Endothelial cell (in vitro differentiated cells): ENCODE results near the gene NLRC5. TPM values are rescaled to one million over a fixed set of nuclear protein-coding genes. Genes with fewer than 3 reads are reported as not detected.

Source experiments
- DNase-seq: peaks from one replicate; pipeline ENCODE4 v3.0.0; 2021; ENCODE audit warnings: low spot score
- H3K27ac Mint-ChIP-seq: one replicate; pipeline ENCODE4 v1.8.0; 2021; ENCODE audit warnings: mixed read lengths, inconsistent platforms; ENCODE audit not compliant: unreplicated experiment
- H3K27me3 Mint-ChIP-seq: one replicate; pipeline ENCODE4 v1.8.0; 2021; ENCODE audit warnings: mild to moderate bottlenecking, moderate library complexity, mixed read lengths, inconsistent platforms; ENCODE audit not compliant: unreplicated experiment
- H3K36me3 Mint-ChIP-seq: one replicate; pipeline ENCODE4 v1.8.0; 2021; ENCODE audit warnings: mild to moderate bottlenecking, low read depth, mixed read lengths, inconsistent platforms; ENCODE audit not compliant: unreplicated experiment
- H3K4me1 Mint-ChIP-seq: one replicate; pipeline ENCODE4 v1.8.0; 2021; ENCODE audit warnings: mild to moderate bottlenecking, mixed read lengths, inconsistent platforms; ENCODE audit not compliant: unreplicated experiment
- H3K4me3 Mint-ChIP-seq: one replicate; pipeline ENCODE4 v1.8.0; 2021; ENCODE audit warnings: mild to moderate bottlenecking, mixed read lengths, inconsistent platforms; ENCODE audit not compliant: unreplicated experiment
- H3K9me3 Mint-ChIP-seq: one replicate; pipeline ENCODE4 v1.8.0; 2021; ENCODE audit warnings: mixed read lengths, inconsistent platforms; ENCODE audit not compliant: unreplicated experiment
- total RNA-seq: library from RNA; stranded (reverse); fragmentation: NEBNext Ultra II Directional; extraction: Animal tissue kit (Norgen Biotek cat#: 25700); gene quantifications from one replicate; pipeline ENCODE4 v1.2.1, GENCODE V29; 2021; ENCODE audit not compliant: unreplicated experiment
- TF ChIP-seq, protein P1 (sequence below): fragments of 200-600 bp; sonication (generic); IDR thresholded peaks from one replicate; pipeline ENCODE4 v1.5.0; 2021; ENCODE audit warnings: antibody characterized with exemption; ENCODE audit not compliant: unreplicated experiment

NLRC5 gene
- total RNA-seq, 1 donor from 2014 or later: 2.4 TPM

GRCh38 chr16:57020651-57021050 lies 31.3 kb downstream of the NLRC5 start:
- no peak for DNase-seq
- Mint-ChIP-seq H3K27me3 (no peaks in the 10 kb centered on the region), H3K4me1 (peaks cover 34% of the 10 kb centered on the region), H3K9me3 (no peaks in the 10 kb centered on the region), H3K4me3 (no peak overlapping the region), H3K36me3 (peaks cover 4% of the 10 kb centered on the region), H3K27ac (peak overlapping the region; percentile 30)
- TF ChIP-seq, protein P1, sequence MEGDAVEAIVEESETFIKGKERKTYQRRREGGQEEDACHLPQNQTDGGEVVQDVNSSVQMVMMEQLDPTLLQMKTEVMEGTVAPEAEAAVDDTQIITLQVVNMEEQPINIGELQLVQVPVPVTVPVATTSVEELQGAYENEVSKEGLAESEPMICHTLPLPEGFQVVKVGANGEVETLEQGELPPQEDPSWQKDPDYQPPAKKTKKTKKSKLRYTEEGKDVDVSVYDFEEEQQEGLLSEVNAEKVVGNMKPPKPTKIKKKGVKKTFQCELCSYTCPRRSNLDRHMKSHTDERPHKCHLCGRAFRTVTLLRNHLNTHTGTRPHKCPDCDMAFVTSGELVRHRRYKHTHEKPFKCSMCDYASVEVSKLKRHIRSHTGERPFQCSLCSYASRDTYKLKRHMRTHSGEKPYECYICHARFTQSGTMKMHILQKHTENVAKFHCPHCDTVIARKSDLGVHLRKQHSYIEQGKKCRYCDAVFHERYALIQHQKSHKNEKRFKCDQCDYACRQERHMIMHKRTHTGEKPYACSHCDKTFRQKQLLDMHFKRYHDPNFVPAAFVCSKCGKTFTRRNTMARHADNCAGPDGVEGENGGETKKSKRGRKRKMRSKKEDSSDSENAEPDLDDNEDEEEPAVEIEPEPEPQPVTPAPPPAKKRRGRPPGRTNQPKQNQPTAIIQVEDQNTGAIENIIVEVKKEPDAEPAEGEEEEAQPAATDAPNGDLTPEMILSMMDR: no peak

DNA sequence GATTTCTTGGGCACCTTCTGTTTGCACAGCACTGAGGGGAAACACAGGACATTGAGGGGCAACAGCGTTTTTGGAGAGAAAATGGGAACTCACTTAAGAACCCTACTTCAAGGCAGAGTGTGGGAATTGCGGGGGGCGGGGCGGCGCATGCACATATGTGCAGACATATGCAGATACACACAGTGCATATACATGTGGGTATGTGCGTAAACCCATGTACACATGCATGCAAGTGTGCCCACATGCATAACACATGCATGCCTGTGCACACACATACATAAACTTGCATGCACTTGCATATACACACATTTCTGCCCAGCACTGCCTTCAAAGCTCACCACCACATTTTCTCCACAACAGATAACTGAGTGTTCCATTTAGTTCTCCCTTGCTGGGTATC lies 32.4 kb downstream of the NLRC5 start:
- H3K4me3 Mint-ChIP-seq: no peak overlapping the region
- H3K36me3 Mint-ChIP-seq: peaks cover 4% of the 10 kb centered on the region
- H3K9me3 Mint-ChIP-seq: no peaks in the 10 kb centered on the region
- H3K27me3 Mint-ChIP-seq: peaks cover 2% of the 10 kb centered on the region
- H3K4me1 Mint-ChIP-seq: peaks cover 28% of the 10 kb centered on the region
- no peak for DNase-seq
- no peak overlapping the region for H3K27ac Mint-ChIP-seq
- TF ChIP-seq, protein P1: no peak

DNA sequence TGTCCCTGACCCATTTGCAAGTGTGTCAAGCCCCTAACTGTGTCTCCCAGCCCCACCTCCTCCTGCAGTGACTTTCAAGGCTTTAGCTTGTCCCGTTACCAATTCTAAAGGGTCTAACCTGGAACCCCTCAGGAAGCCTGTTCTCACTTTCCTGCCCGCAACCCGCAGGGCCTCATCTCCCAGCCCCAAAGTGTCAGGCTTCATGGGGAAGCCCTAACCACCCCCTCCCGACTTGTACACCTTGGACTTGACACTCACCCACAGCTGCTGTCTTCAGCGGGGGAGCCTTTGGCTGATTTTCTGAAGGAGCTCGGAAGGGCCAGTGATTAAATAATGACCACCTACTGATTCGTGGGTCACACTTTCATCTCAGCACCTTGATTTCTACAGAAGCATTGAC lies 33.1 kb downstream of the NLRC5 start:
- H3K27me3 Mint-ChIP-seq: peaks cover 3% of the 10 kb centered on the region
- H3K27ac Mint-ChIP-seq: peak overlapping the region; percentile 38
- no peak overlapping the region for H3K4me3 Mint-ChIP-seq
- no peak for DNase-seq
- H3K4me1 Mint-ChIP-seq: peaks cover 24% of the 10 kb centered on the region
- no peaks in the 10 kb centered on the region for H3K9me3 Mint-ChIP-seq
- TF ChIP-seq, protein P1: no peak
- H3K36me3 Mint-ChIP-seq: no peaks in the 10 kb centered on the region

- H3K36me3 Mint-ChIP-seq: no peaks in the 10 kb centered on the region
- no peak overlapping the region for H3K27ac Mint-ChIP-seq
- H3K4me1 Mint-ChIP-seq: peaks cover 24% of the 10 kb centered on the region
- TF ChIP-seq, protein P1: no peak
- DNase-seq: no peak
- no peak overlapping the region for H3K4me3 Mint-ChIP-seq
- H3K27me3 Mint-ChIP-seq: peaks cover 3% of the 10 kb centered on the region
- no peaks in the 10 kb centered on the region for H3K9me3 Mint-ChIP-seq
Measured at GRCh38 chr16:57023541-57024249, 34.3 kb downstream of the NLRC5 start.

DNA sequence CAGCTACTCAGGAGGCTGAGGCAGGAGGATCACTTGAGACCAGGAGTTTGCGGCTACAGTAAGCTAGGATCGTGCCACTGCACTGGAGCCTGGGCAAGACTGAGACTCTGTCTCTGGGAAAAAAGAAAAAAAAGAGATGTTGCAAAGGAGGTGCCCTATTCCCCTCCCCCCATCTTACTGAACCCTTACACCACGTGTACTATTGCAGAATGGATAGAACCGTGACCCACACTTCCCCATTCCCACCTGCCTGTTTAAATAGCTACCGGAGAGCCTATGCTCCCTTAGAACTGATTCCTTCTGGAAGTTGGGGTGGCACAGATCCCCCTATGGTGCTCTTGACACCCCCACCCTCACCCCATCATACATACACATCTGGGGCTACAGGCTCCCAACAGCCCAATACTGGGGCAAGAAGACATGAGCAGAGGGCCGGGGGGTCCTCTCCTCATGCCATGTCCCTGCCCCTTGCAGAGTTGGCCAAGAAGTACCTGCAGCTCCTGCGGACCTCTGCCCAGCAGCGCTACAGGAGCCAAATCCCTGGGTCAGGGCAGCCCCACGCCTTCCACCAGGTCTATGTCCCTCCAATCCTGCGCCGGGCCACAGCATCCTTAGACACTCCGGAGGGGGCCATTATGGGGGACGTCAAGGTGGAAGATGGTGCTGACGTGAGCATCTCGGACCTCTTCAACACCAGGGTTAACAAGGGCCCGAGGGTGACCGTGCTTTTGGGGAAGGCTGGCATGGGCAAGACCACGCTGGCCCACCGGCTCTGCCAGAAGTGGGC lies 35.7 kb downstream of the NLRC5 start:
- DNase-seq: no peak
- Mint-ChIP-seq H3K36me3 (peaks cover under 1% of the 10 kb centered on the region), H3K27ac (no peak overlapping the region), H3K4me1 (peaks cover 24% of the 10 kb centered on the region), H3K9me3 (no peaks in the 10 kb centered on the region), H3K4me3 (no peak overlapping the region), H3K27me3 (peaks cover 3% of the 10 kb centered on the region)
- TF ChIP-seq, protein P1: no peak
